NCI-H2107 (cell line): ENCODE results near the gene TLR10.
"Not testable (repeated sequence)": the region's sequence is repeated elsewhere in the genome, so short reads cannot be mapped to it uniquely, and the experiment has no call there.

Experiments
- DNase-seq: peaks from one replicate; lab custom pipeline; 2025; lab: John Stamatoyannopoulos, UW

TLR10 gene, protein sequence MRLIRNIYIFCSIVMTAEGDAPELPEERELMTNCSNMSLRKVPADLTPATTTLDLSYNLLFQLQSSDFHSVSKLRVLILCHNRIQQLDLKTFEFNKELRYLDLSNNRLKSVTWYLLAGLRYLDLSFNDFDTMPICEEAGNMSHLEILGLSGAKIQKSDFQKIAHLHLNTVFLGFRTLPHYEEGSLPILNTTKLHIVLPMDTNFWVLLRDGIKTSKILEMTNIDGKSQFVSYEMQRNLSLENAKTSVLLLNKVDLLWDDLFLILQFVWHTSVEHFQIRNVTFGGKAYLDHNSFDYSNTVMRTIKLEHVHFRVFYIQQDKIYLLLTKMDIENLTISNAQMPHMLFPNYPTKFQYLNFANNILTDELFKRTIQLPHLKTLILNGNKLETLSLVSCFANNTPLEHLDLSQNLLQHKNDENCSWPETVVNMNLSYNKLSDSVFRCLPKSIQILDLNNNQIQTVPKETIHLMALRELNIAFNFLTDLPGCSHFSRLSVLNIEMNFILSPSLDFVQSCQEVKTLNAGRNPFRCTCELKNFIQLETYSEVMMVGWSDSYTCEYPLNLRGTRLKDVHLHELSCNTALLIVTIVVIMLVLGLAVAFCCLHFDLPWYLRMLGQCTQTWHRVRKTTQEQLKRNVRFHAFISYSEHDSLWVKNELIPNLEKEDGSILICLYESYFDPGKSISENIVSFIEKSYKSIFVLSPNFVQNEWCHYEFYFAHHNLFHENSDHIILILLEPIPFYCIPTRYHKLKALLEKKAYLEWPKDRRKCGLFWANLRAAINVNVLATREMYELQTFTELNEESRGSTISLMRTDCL

DNA sequence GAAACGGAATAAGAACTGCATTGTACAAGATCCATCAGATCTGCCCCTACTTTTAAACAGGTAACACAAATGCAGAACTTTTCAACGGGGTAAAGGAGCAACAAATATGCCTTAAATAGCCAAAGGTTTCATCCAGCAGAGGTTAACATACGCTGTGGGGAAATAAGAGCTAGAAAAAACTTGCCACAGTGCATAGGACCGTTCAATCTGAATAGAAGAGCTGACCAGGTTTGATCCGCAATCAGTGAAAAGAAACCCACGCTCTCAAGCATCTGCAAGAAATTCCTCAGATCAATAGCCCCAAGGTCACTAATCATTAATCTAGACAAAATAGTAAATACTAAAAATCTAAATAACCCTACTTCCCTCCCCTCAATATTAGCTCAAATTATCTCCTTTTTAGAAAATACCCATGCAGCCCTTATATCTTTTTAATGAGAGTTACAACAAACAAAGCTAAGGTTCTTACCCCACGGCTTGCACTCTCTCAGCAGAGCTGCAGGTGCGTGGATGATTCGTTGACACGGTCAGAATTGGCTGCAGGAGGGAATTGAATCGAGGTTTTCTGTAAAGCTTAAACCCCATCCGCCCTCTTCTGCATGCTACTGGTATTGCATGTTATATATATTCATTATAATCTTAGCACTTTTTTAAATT is at the start of gene TLR10:
TLR10 (minus strand) TSS at position 539 of the 657 bp plus-strand sequence. CDS start 7,400 bp downstream, outside the sequence.
- DNase-seq: peak; percentile 1

- DNase-seq: no peak
Observed at GRCh38 chr4:38832206-38832605, 49.4 kb upstream of the TLR10 start.

GRCh38 chr4:38831653-38832052 is 48.9 kb upstream of the TLR10 start:
- DNase-seq: no peak

- no peak for DNase-seq
Observed at GRCh38 chr4:38829237-38829636, 46.4 kb upstream of the TLR10 start.

- DNase-seq: no peak
Observed at GRCh38 chr4:38823766-38824165, 41.0 kb upstream of the TLR10 start.

- DNase-seq: no peak
Observed at GRCh38 chr4:38822748-38823303, 40.0 kb upstream of the TLR10 start.

DNA sequence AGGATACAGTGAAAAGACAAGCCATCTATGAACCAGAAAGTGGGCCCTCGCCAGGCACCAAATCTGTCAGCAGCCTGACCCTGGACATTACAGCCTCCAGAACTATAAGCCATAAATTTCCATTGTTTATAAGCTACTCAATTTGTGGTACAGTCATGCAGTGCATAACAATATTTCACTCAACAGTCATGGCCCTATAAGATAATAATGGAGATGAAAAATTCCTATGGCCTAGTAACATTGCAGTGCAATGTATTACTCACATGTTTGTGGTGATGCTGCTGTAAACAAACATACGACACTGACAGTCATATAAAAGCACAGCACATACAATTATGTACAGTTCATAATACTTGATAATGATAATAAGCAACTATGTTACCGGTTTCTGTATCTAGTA is 38.9 kb upstream of the TLR10 start:
- no peak for DNase-seq

DNA sequence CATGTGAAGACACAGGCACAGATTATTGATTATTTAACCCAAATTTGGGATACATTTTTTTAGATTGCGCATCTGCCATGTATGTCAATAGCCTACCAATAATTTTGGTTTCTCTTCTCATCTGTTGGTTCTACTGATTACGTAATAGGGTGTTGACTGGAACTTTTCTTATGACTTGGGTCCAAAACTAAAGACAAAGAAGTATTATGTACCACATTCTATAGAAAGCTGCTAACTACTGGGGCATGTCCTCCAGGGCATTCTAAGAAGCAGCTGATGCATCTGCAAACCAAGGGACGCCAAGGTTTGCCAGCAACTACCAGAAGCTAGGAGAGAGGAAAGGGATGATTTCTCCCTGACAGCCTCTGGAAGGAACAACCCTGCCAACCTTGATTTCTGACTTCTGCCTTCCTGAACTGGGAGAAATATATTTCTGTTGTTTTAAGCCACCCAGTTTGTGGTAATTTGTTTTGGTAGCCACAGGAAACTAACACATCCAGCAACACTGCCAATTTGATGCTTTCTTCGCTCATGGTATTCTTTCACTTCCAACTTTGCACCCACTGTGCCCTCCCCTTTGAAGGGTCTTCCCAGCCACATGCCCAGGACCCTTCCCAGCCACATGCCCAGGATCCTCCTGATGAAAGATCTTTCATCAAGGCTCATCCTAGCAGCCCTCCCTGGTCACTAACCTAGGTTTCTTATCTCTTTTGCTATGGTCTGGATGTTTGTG is 37.7 kb upstream of the TLR10 start:
- no peak for DNase-seq

DNA sequence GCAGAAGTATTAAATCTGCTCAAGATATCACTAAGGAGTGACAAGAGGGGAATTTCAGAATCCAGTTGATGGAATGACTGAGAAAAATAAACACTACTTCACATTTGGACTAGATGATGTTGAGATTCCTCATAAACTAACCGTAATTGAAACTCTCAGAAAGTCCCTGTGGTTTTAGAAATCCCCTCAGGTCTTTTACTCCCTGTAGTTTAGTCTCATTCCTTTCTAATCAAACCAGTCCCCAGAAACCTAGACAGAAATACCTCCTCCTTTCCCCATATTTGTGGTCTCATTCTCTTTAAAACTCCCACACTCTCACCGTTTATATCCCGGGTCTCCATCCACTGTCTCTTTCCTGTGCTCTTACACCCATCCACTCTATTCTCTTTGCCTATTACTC is 36.8 kb upstream of the TLR10 start:
- no peak for DNase-seq

DNA sequence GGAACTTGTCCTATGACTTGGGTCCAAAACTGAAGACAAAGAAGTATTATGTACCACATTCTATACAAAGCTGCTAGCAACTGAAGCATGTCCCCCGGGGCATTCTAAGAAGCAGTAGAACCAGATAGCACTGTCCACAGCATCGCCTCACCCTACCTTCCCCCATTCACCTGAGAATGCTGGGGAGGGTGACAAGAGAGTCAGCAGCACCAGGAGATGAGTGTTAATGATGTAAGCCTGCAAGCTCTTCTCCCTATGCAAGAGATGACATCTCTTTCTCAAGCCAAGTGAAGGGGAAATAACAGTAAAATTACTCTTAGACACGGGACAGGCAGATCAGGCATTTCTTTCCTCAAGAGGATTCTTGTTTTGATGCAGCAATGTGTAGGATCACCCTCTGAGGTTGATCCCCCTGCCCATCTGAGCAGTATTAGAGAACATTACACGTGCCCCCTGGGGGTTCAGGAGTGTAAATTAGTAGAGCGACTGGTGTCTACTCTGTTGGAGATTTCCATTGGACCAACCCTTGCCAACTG is 35.7 kb upstream of the TLR10 start:
- DNase-seq: no peak

- no peak for DNase-seq
Observed at GRCh38 chr4:38815885-38816782, 33.3 kb upstream of the TLR10 start.

DNA sequence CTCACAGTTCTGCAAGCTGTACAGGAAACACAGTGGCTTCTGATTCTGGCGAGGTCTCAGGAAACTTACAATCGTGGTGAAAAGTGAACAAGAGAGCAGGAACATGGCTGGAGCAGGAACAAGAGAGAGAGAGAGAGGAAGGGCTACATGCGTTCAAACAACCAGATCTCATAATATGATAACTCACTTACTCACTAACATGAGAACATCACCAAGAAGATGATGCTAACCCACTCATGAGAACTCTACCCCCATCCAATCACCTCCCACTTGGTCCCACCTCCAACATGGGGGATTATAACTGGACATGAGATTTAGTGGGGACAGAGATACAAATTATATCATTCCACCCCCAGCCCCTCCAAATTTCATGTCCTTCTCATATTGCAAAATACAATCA is 31.6 kb upstream of the TLR10 start:
- DNase-seq: no peak

DNA sequence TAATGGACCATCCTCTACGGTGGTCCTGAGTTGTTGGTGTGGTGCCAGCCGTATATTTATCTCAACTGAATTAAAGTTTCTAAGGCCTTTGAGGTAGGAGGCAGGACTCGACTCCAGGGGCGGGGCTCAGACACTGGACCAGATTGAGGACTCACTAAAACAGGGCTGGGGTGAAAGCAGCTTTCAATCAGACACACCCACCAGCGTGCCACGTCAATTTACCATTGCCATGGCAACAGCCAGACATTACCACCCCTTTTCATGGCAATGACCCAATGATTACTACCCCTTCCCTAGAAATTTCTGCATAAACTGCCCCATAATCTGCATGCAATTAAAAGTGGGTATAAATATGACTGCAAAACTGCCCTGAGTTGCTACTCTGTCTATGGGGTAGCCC is 28.5 kb upstream of the TLR10 start:
- no peak for DNase-seq

GRCh38 chr4:38807462-38807861 is 24.7 kb upstream of the TLR10 start:
- not testable (repeated sequence) for DNase-seq

DNA sequence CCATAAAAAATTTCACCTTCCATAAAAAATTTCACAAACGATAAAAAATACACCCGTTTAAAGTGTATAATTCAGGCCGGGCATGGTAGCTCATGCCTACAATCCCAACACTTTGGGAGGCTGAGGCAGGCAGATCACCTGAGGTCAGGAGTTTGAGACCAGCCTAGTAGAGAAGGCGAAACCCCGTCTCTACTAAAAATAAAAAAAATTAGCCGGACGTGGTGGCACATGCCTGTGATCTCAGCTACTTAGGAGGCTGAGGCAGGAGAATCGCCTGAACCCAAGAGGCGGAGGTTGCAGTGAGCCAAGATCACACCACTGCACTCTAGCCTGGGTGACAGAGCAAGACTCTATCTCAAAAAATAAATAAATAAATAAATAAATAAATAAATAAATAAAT is 23.5 kb upstream of the TLR10 start:
- DNase-seq: not testable (repeated sequence)

DNA sequence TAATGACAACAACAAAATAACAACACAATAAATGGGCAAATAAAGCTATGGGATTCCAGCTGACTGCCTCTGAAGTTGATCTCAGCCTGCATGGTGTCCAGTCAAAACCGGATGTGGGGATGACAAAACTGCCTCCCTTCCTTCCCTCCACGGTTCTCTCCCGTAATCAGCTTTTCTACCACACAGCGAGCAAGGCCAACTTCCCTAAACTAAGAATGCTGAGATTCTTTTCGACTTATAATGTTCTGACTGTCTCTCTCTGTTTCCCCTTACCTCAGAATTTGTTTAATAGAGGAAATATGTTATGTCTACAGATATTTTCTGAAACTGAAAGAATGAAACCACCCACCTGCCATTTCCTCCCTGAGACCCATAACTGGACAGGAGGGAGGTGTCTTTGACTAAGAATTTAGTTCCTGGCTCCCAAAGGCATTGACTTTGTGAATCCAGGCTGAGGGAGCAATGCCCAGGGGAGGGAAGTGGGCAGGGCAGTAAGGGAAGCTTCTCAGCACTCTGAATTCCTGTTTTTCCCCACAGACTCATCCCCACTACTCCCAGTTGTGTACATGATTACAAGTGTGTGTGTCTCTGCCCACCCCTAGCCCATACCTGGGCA is 22.8 kb upstream of the TLR10 start:
- DNase-seq: no peak

GRCh38 chr4:38804654-38805295 is 22.0 kb upstream of the TLR10 start, which contains the start of gene TLR1:
Gene TLR1 (minus strand): TSS chr4:38804791. CDS start chr4:38798831, 5,960 bp downstream.
- no peak for DNase-seq

GRCh38 chr4:38803833-38804653 is 21.3 kb upstream of the TLR10 start:
- no peak for DNase-seq
